ENCODE data around the gene SCEL. TPM values are rescaled to one million over a fixed set of nuclear protein-coding genes. Genes with fewer than 3 reads are reported as not detected.

The SCEL gene
- total RNA-seq, 1 donor from 2014 or later, result not detected

GRCh38 chr13:77692746-77693448 lies 157.4 kb downstream of the SCEL start:
- Histone ChIP-seq H3K36me3 (no peaks in the 10 kb centered on the region), H2AFZ (replicated peaks) (peak overlapping the region; percentile 8), H3F3A (ENCODE audit: low read depth) (peaks cover 14% of the 10 kb centered on the region), H3K4me3 (no peak overlapping the region), H3K9me3 (ENCODE audit: low read depth) (no peaks in the 10 kb centered on the region), H3K9ac (no peak overlapping the region), H3K4me2 (no peak overlapping the region), H4K20me1 (ENCODE audit: low read depth) (no peaks in the 10 kb centered on the region), H3K27me3 (peaks cover 9% of the 10 kb centered on the region), H3K4me1 (peaks cover 21% of the 10 kb centered on the region), H3K79me2 (ENCODE audit: low read depth) (no peaks in the 10 kb centered on the region), H3K27ac (no peak overlapping the region)
- Mint-ChIP-seq H3K27ac (no peak overlapping the region), H3K27me3 (ENCODE audit: insufficient read depth, low read depth) (peaks cover 7% of the 10 kb centered on the region), H3K4me1 (peaks cover 36% of the 10 kb centered on the region), H3K9me3 (no peaks in the 10 kb centered on the region), H3K4me3 (no peak overlapping the region), H3K36me3 (no peaks in the 10 kb centered on the region)
- no peak for TF ChIP-seq EZH2 (IDR thresholded peaks at IDR 0.05)
- no peak for DNase-seq (ENCODE audit: low spot score)

DNA sequence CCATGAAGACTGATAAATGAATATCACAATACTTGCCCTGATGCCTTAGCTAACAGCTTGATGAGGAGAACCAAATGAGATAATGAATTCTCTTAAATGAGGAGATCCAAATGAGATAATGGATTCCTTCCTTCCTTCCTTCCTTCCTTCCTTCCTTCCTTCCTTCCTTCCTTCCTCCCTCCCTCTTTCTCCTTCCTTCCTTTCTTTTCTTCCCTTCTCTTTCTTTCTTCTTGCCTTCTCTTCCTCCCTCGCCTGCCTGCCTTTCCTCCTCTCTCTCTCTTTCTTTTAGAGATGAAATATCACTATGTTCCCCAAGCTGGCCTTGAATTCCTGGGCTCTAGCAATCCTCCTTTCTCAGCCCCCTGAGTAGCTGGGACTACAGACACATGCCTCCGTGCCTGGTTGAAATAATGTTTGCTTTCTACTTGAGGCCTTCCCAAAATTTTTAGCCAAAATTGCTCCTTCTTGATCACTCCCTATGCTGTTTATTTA lies 158.0 kb downstream of the SCEL start:
- no peaks in the 10 kb centered on the region for H3K36me3 ChIP-seq
- no peak overlapping the region for H3K4me2 ChIP-seq
- no peak overlapping the region for H2AFZ ChIP-seq (replicated peaks)
- no peak overlapping the region for H3K4me3 ChIP-seq
- no peaks in the 10 kb centered on the region for H3K9me3 ChIP-seq (ENCODE audit: low read depth)
- Mint-ChIP-seq H3K27ac (peak overlapping the region; percentile 11), H3K4me3 (no peak overlapping the region), H3K27me3 (ENCODE audit: insufficient read depth, low read depth) (peaks cover 7% of the 10 kb centered on the region), H3K36me3 (no peaks in the 10 kb centered on the region), H3K9me3 (no peaks in the 10 kb centered on the region), H3K4me1 (peaks cover 36% of the 10 kb centered on the region)
- TF ChIP-seq EZH2phosphoT487 (IDR thresholded peaks at IDR 0.05), result no peak
- TF ChIP-seq CTCF (IDR thresholded peaks at IDR 0.05), result no peak
- TF ChIP-seq EZH2 (IDR thresholded peaks at IDR 0.05), result no peak
- peaks cover 21% of the 10 kb centered on the region for H3K4me1 ChIP-seq
- peaks cover 14% of the 10 kb centered on the region for H3F3A ChIP-seq (ENCODE audit: low read depth)
- peaks cover 2% of the 10 kb centered on the region for H4K20me1 ChIP-seq (ENCODE audit: low read depth)
- no peak for DNase-seq (ENCODE audit: low spot score)
- H3K79me2 ChIP-seq (ENCODE audit: low read depth), result peaks cover 4% of the 10 kb centered on the region
- H3K9ac ChIP-seq, result no peak overlapping the region
- no peak overlapping the region for H3K27ac ChIP-seq
- peaks cover 9% of the 10 kb centered on the region for H3K27me3 ChIP-seq

Small RNA genes within 50 kb of the gene (small RNA-seq; reads per million reads assigned to genes)
- not detected for gene RNY3P7
- gene SPTLC1P5, result not detected

Other genes starting within 250 kb of the SCEL start
- 31.2 and 37.8 TPM in 2 replicates for gene MYCBP2, start 208.6 kb upstream of the SCEL start, total RNA-seq (ENCODE audit: low replicate concordance)
- 72.8 and 87.2 TPM in 2 replicates for gene SLAIN1, start 162.0 kb downstream of the SCEL start, total RNA-seq (ENCODE audit: low replicate concordance)

Data from neural progenitor cell (in vitro differentiated cells).